ENCODE results near the gene C9orf40. TPM values are rescaled to one million over a fixed set of nuclear protein-coding genes. Genes with fewer than 3 reads are reported as not detected.

The C9orf40 gene
- total and polyA plus RNA-seq, 4 donors: 1.9 to 2.9 (median 2.7) TPM

- DNase-seq (no peak), ATAC-seq (ENCODE audit: insufficient read depth, low FRiP score) (no peak)
- Histone ChIP-seq H3K9ac (ENCODE audit: insufficient read depth in 1 of 2, low read length in 2 of 2) (no peak overlapping the region), H3K27ac (ENCODE audit: low read depth in 1 of 2, low read length in 1 of 2) (no peak overlapping the region), H3K36me3 (ENCODE audit: control insufficient read depth in 4 of 4, insufficient read depth in 4 of 4, low read length in 4 of 4) (peaks cover 0 to 3% (median 1%) of the 10 kb centered on the region in 4 donors), H3K4me3 (no peak overlapping the region), H3K4me1 (ENCODE audit: control insufficient read depth in 5 of 5, insufficient read depth in 5 of 5, low read length in 5 of 5) (no peaks in the 10 kb centered on the region), H3K9me3 (ENCODE audit: control insufficient read depth in 4 of 4, insufficient read depth in 3 of 4, low read length in 3 of 4) (peaks cover 2 to 5% (median 3%) of the 10 kb centered on the region in 4 donors), H3K27me3 (ENCODE audit: control insufficient read depth in 3 of 3, insufficient read depth in 3 of 3, low read length in 2 of 3) (no peaks in the 10 kb centered on the region)
- TF ChIP-seq CTCF (IDR thresholded peaks at IDR 0.05; ENCODE audit: control extremely low read depth, extremely low read depth): no peak
- WGBS, 2 donors: 96 to 98% methylated on average over 5 of the region's 5 CpGs
Measured at GRCh38 chr9:74975538-74975937, 22.8 kb upstream of the C9orf40 start.

- H3K27ac ChIP-seq (ENCODE audit: low read depth in 1 of 2, low read length in 1 of 2): no peak overlapping the region
- H3K9me3 ChIP-seq (ENCODE audit: control insufficient read depth in 4 of 4, insufficient read depth in 3 of 4, low read length in 3 of 4): peaks cover 2 to 5% (median 3%) of the 10 kb centered on the region in 4 donors
- H3K27me3 ChIP-seq (ENCODE audit: control insufficient read depth in 3 of 3, insufficient read depth in 3 of 3, low read length in 2 of 3): no peaks in the 10 kb centered on the region
- 88 to 90% methylated on average over 1 of the region's 1 CpG for whole genome bisulfite sequencing, 2 donors
- no peak overlapping the region for H3K4me3 ChIP-seq
- no peak overlapping the region for H3K9ac ChIP-seq (ENCODE audit: insufficient read depth in 1 of 2, low read length in 2 of 2)
- H3K36me3 ChIP-seq (ENCODE audit: control insufficient read depth in 4 of 4, insufficient read depth in 4 of 4, low read length in 4 of 4): peaks cover 0 to 3% (median 1%) of the 10 kb centered on the region in 4 donors
- TF ChIP-seq CTCF (IDR thresholded peaks at IDR 0.05; ENCODE audit: control extremely low read depth, extremely low read depth): no peak
- no peaks in the 10 kb centered on the region for H3K4me1 ChIP-seq (ENCODE audit: control insufficient read depth in 5 of 5, insufficient read depth in 5 of 5, low read length in 5 of 5)
- ATAC-seq (ENCODE audit: insufficient read depth, low FRiP score) (no peak), DNase-seq (no peak)
Measured at GRCh38 chr9:74974558-74974957, 21.8 kb upstream of the C9orf40 start.

DNA sequence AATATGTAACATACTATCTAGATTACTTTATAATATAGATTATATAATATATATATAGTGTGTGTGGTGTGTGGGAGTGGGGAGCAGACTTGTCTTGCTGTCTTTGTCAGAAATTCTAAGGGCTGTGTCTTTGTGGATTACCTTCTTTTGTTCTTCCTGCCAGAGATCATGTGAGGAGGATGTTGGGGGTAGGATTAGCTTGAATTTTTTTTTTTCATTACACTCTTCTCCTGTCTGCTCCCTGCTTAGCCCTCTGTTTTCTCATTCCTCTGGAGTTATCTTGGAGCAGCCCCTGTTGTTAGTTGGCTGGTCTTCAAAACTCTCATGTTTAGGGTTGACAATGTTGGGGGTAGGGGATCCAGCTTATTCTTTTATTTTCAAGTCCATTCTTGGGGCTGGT is 21.0 kb upstream of the C9orf40 start:
- Histone ChIP-seq H3K27ac (ENCODE audit: low read depth in 1 of 2, low read length in 1 of 2) (no peak overlapping the region), H3K9me3 (ENCODE audit: control insufficient read depth in 4 of 4, insufficient read depth in 3 of 4, low read length in 3 of 4) (peaks cover 2 to 5% (median 3%) of the 10 kb centered on the region in 4 donors), H3K4me3 (no peak overlapping the region), H3K27me3 (ENCODE audit: control insufficient read depth in 3 of 3, insufficient read depth in 3 of 3, low read length in 2 of 3) (no peaks in the 10 kb centered on the region), H3K9ac (ENCODE audit: insufficient read depth in 1 of 2, low read length in 2 of 2) (no peak overlapping the region), H3K36me3 (ENCODE audit: control insufficient read depth in 4 of 4, insufficient read depth in 4 of 4, low read length in 4 of 4) (peaks cover 0 to 3% (median 0%) of the 10 kb centered on the region in 4 donors), H3K4me1 (ENCODE audit: control insufficient read depth in 5 of 5, insufficient read depth in 5 of 5, low read length in 5 of 5) (no peaks in the 10 kb centered on the region)
- no peak for TF ChIP-seq CTCF (IDR thresholded peaks at IDR 0.05; ENCODE audit: control extremely low read depth, extremely low read depth)
- peak in 1 of 3 donors; percentile 2 for DNase-seq
- no peak for ATAC-seq (ENCODE audit: insufficient read depth, low FRiP score)

- no peak for ATAC-seq (ENCODE audit: insufficient read depth, low FRiP score)
- WGBS, 2 donors: 97% methylated on average over 2 of the region's 2 CpGs
Measured at GRCh38 chr9:74963056-74963455, 10.3 kb upstream of the C9orf40 start.

More at GRCh38 chr9:74963056-74963455, 10.3 kb upstream of the C9orf40 start:
- Histone ChIP-seq H3K9ac (ENCODE audit: insufficient read depth in 1 of 2, low read length in 2 of 2) (no peak overlapping the region), H3K36me3 (ENCODE audit: control insufficient read depth in 4 of 4, insufficient read depth in 4 of 4, low read length in 4 of 4) (no peaks in the 10 kb centered on the region), H3K27me3 (ENCODE audit: control insufficient read depth in 3 of 3, insufficient read depth in 3 of 3, low read length in 2 of 3) (no peaks in the 10 kb centered on the region), H3K4me1 (ENCODE audit: control insufficient read depth in 5 of 5, insufficient read depth in 5 of 5, low read length in 5 of 5) (no peaks in the 10 kb centered on the region), H3K27ac (ENCODE audit: low read depth in 1 of 2, low read length in 1 of 2) (no peak overlapping the region), H3K9me3 (ENCODE audit: control insufficient read depth in 4 of 4, insufficient read depth in 3 of 4, low read length in 3 of 4) (peaks cover 0 to 12% (median 4%) of the 10 kb centered on the region in 4 donors), H3K4me3 (no peak overlapping the region)
- DNase-seq: no peak
- TF ChIP-seq CTCF (IDR thresholded peaks at IDR 0.05; ENCODE audit: control extremely low read depth, extremely low read depth): no peak
